HFFc6 (cell line): ENCODE data around the gene GRIP1. TPM values are rescaled to one million over a fixed set of nuclear protein-coding genes. Genes with fewer than 3 reads are reported as not detected.

Experiments used
- DNase-seq: peaks from one replicate; pipeline ENCODE4 v3.0.0-alpha.2; 2018
- H3K27ac Mint-ChIP-seq: 2 replicates; pipeline ENCODE4 v1.8.0; 2020; ENCODE audit warnings: mild to moderate bottlenecking, mixed read lengths
- H3K27me3 Mint-ChIP-seq: 2 replicates; pipeline ENCODE4 v1.8.0; 2021; ENCODE audit warnings: mild to moderate bottlenecking, moderate library complexity, mixed read lengths; ENCODE audit not compliant: insufficient read depth
- H3K36me3 Mint-ChIP-seq: 2 replicates; pipeline ENCODE4 v1.8.0; 2021; ENCODE audit warnings: low read depth, mixed read lengths
- H3K4me1 Mint-ChIP-seq: 2 replicates; pipeline ENCODE4 v1.8.0; 2020; ENCODE audit warnings: low read depth, mixed read lengths
- H3K4me3 Mint-ChIP-seq: 2 replicates; pipeline ENCODE4 v1.8.0; 2020; ENCODE audit warnings: mild to moderate bottlenecking, moderate library complexity, mixed read lengths
- H3K9me3 Mint-ChIP-seq: 2 replicates; pipeline ENCODE4 v1.8.0; 2020; ENCODE audit warnings: mild to moderate bottlenecking, mixed read lengths
- CTCF ChIP-seq: fragments of 200-600 bp; sonication (generic); IDR thresholded peaks from 2 replicates; pipeline ENCODE4 v1.5.0; 2021; ENCODE audit warnings: antibody characterized with exemption, mild to moderate bottlenecking
- total RNA-seq, 6 experiments: library from RNA; stranded (reverse); fragmentation: NEBNext Ultra II Directional; extraction: Animal tissue kit (Norgen Biotek cat#: 25700); gene quantifications; 2 replicates in 1 of 6; 3 replicates in 5 of 6; pipeline ENCODE4 v1.2.3, GENCODE V29; 2021

GRIP1 gene
- total RNA-seq, 6 experiments from 2014 or later, result 0.31 to 0.60 TPM; not detected in 4

- Mint-ChIP-seq H3K36me3 (no peaks in the 10 kb centered on the region), H3K4me3 (no peak overlapping the region), H3K27ac (no peak overlapping the region), H3K4me1 (no peaks in the 10 kb centered on the region), H3K9me3 (no peaks in the 10 kb centered on the region), H3K27me3 (peaks cover 4% of the 10 kb centered on the region)
- no peak for TF ChIP-seq CTCF
- no peak for DNase-seq
These were observed 126.2 kb downstream of the GRIP1 start for GRCh38 chr12:66552716-66553115.

GRCh38 chr12:66550626-66551025 is 128.2 kb downstream of the GRIP1 start:
- H3K4me1 Mint-ChIP-seq, result no peaks in the 10 kb centered on the region
- H3K4me3 Mint-ChIP-seq, result no peak overlapping the region
- H3K27ac Mint-ChIP-seq, result no peak overlapping the region
- H3K27me3 Mint-ChIP-seq, result peaks cover 4% of the 10 kb centered on the region
- H3K9me3 Mint-ChIP-seq, result no peaks in the 10 kb centered on the region
- TF ChIP-seq CTCF, result no peak
- H3K36me3 Mint-ChIP-seq, result no peaks in the 10 kb centered on the region
- DNase-seq, result no peak

- Mint-ChIP-seq H3K4me3 (no peak overlapping the region), H3K27me3 (peaks cover 4% of the 10 kb centered on the region), H3K4me1 (no peaks in the 10 kb centered on the region), H3K36me3 (no peaks in the 10 kb centered on the region), H3K9me3 (no peaks in the 10 kb centered on the region), H3K27ac (no peak overlapping the region)
- DNase-seq, result no peak
- no peak for TF ChIP-seq CTCF
These were observed 129.9 kb downstream of the GRIP1 start for GRCh38 chr12:66549050-66549389.

GRCh38 chr12:66548338-66549049 is 130.4 kb downstream of the GRIP1 start:
- H3K27me3 Mint-ChIP-seq, result peaks cover 4% of the 10 kb centered on the region
- TF ChIP-seq CTCF, result peak; percentile 50
- no peak overlapping the region for H3K27ac Mint-ChIP-seq
- H3K4me3 Mint-ChIP-seq, result no peak overlapping the region
- DNase-seq, result peak; percentile 1
- H3K36me3 Mint-ChIP-seq, result no peaks in the 10 kb centered on the region
- H3K9me3 Mint-ChIP-seq, result no peaks in the 10 kb centered on the region
- H3K4me1 Mint-ChIP-seq, result no peaks in the 10 kb centered on the region

- Mint-ChIP-seq H3K4me1 (no peaks in the 10 kb centered on the region), H3K36me3 (no peaks in the 10 kb centered on the region), H3K27me3 (no peaks in the 10 kb centered on the region), H3K4me3 (no peak overlapping the region), H3K27ac (no peak overlapping the region), H3K9me3 (no peaks in the 10 kb centered on the region)
- no peak for TF ChIP-seq CTCF
- no peak for DNase-seq
These were observed 137.4 kb downstream of the GRIP1 start for GRCh38 chr12:66541426-66541825.
